Daoy (cell line): Measurements from ENCODE around the gene HIBCH. TPM values are rescaled to one million over a fixed set of nuclear protein-coding genes. Genes with fewer than 3 reads are reported as not detected.
"Not testable (repeated sequence)": the region's sequence is repeated elsewhere in the genome, so short reads cannot be mapped to it uniquely, and the experiment has no call there.

Source experiments
- DNase-seq: peaks from one replicate; pipeline ENCODE4 v3.0.0-alpha.2; 2015; ENCODE audit warnings: low read depth
- total RNA-seq: library from RNA; depleted of rRNA; stranded (reverse); fragments of >200 nt; shearing (Covaris generic); gene quantifications from 2 replicates; pipeline ENCODE4 v1.2.3, GENCODE V29; 2014; rRNA removed

HIBCH gene
- total RNA-seq, 1 experiment from 2014 or later = 13.3 TPM

- not testable (repeated sequence) for DNase-seq
Measured at GRCh38 chr2:190157613-190158528, 161.8 kb downstream of the HIBCH start.

DNA sequence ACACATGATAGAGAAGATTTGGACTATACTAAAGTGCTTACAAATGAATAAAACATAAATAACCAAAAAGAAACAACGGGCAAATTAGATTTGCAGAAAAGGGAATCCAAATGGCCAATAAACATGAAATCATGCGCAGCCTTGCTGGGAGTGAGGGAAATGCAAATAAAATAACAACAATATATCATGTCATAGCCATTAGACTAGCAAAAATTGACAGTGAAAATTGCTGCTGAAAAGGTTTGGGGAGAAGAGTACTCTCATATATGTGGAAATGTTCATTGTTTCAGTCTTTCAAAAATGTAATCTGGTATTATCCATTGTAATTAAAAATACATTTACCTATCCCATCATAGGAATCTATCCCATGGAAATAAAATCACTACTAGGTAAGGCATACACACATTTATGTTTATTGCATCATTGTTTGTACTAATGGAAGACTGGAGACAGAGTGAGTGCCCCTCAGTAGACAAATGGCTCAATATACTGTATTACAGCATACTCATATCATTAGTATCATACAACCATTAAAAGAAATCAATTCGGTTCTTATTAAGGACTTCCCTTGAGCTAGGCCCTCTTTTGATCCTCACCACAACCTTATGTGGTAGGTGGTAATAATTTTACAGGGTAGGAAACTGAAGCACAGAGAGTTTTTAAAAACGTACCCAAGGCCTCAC lies 163.0 kb downstream of the HIBCH start:
- no peak for DNase-seq

Other genes with a start within 250 kb of the HIBCH start
- gene INPP1, start 23.8 kb upstream of the HIBCH start, total RNA-seq = 6.2 and 12.1 TPM in 2 replicates
- gene MFSD6, start 88.5 kb upstream of the HIBCH start, total RNA-seq = 20.9 TPM in 2 replicates
- 6.7 and 20.0 TPM in 2 replicates for gene NEMP2, start 214.9 kb upstream of the HIBCH start, total RNA-seq